GM19238 (cell line): ENCODE results near the gene TNFAIP1.
"Not testable (repeated sequence)": the region's sequence is repeated elsewhere in the genome, so short reads cannot be mapped to it uniquely, and the experiment has no call there.

Source experiments
- DNase-seq: peaks from one replicate; pipeline ENCODE4 v3.0.0; 2011; ENCODE audit warnings: low spot score; ENCODE audit not compliant: insufficient read length

TNFAIP1 gene

GRCh38 chr17:28324781-28325180, 10.8 kb upstream of the TNFAIP1 start:
- no peak for DNase-seq

DNA sequence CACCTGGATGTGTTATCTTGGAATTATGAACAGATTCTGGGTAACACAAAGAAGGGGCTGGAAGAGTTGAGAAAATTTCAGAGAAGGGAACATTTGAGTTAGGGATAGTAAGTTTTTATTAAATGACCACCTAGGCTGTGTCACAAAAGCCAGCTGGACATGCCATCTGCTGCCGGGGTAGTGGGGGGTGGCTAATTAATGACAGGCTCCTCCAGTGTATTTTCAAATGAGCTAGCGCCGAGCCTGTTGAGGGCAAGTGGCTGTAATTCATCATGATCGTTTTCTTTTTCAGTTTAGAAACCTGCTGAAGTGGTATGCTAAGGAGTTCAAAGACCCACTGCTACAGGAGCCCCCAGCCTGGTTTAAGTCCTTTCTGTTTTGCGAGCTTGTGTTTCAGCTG, 10.3 kb upstream of the TNFAIP1 start:
- DNase-seq, result no peak

GRCh38 chr17:28326114-28326513, 9.4 kb upstream of the TNFAIP1 start:
- DNase-seq, result no peak

DNA sequence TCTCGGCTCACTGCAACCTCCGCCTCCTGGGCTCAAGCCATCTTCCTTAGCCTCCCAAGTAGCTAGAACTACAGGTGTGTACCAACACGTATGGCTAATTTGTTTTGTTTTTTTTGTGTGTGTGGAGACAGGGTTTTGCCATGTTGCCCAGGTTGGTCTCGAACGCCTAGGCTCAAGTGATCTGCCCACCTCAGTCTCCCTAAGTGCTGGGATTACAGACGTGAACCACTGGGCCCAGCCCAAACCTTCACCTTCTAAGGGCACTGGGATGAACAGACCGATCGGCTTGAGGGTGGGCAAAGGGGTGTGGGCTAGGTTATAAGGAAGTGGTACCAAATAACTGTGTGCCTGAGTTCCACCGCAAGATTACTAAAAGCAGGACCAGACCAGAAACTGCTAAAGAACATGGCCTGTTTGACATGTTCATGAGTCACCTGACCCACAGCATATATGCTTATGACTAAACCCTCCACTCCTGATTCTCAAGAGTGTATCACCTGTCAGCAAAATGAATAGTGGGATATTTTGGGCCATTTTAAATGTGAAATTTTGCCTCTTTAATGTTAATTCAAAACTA, 8.4 kb upstream of the TNFAIP1 start:
- no peak for DNase-seq

DNA sequence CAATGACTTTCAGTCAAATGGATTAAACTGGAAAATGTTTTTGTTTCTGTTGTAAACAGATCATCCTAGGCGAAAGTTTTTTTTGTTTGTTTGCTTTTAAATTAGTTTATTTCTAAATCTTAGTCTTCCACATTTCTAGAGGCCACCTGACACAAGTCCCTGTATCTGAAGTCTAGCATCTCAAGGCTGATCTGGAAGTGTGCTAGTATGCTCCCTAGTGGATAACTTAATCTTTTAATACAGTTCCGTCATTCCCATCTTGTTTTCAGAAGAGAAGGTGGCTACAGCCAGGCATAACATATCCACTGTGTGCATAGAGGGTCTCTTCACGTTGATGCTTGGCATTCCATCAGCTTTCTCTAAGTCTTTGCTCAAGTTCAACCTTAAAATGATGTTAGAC, 7.9 kb upstream of the TNFAIP1 start:
- no peak for DNase-seq

DNA sequence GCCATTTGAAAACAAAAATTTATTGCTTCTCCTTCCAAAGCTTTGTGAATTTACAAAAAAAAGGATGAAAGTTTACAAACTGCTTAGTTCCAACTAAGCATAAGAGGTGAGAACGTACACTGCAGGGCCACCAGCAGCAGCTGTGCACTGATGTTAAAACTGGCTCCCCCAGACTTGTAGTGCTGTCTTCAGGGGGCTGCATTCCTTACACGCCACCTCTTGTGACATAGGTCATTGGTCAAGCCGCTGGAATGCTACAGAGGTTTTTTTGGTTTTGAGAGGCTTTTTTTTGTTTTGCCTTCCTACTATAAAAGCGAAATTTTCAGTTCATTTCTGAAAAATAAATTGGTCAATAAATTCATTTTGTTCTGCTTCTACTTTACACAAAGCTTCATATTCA, 7.2 kb upstream of the TNFAIP1 start:
- DNase-seq, result no peak

DNA sequence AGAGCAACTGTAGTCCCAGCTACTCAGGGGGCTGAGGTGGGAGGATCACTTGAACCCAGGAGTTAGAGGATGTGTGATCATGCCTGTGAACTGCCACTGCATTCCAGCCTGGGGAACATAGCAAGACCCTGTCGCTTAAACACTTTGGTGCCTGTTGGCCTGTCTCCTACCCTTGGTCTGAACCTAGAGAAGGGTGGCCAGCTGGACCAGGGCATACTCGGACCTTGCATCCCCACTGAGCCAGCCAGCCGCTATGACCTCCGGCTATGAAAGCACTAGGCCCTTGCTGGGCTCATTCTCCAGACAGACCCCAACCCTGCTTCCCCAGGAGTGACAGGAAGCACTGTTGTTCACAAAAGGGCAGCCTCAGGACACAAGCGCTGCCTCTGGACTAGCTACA, 4.9 kb upstream of the TNFAIP1 start:
- DNase-seq, result no peak

DNA sequence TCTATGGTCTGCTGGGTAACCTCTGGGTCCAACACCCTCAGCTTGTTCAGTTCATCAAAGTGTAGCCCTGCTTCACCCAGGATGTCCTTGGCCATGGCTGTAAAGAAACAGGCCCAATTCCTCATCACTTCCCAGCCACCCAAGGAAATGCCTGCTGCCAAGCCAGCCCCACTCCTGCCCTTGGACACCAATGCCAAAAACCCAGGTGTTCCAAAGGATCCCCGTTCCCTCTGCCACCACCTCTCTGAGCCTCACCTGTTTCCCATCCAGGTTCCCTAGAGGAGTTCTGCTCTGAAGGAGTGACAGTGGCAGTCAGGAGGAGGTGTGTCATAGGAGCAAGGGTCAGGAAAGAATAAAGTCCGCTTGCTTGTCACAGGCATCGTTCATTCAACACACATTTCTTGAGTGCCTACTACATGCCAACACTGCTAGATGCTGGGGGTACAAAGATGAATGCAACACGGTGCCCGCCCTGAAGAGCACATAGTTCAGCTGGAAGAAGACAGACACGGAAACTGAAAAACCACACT, 3.6 kb upstream of the TNFAIP1 start:
- DNase-seq, result no peak

DNA sequence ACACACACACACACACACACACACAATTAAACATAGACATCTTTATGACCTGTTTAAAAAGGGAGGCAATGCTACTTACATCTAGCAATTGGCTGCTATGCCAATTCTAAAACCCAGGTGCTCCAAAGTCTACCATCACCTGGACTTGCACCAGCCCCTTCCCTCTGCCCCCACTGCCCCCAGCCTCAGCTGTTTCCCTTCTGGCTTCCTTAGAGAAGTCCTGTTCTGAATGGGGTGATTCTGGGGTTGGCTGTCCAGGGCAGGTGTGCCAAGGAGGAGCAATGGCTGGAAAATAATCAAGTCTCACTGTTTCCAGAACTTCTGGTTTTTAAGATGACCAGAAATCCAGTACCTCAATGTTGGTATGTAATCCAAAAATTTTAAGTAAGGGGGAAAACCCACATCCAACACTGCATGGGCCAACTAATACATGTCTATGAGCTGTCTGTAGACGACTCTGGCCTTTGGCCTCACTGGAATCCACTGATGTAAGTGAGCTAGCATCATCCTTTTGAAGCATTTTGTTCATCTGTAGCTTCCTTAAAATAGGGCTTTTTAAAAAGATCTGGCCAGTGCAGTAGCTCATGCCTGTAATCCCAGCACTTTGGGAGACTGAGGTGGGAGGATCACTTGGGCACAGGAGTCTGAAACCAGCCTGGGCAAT, 2.3 kb upstream of the TNFAIP1 start:
- DNase-seq, result no peak

DNA sequence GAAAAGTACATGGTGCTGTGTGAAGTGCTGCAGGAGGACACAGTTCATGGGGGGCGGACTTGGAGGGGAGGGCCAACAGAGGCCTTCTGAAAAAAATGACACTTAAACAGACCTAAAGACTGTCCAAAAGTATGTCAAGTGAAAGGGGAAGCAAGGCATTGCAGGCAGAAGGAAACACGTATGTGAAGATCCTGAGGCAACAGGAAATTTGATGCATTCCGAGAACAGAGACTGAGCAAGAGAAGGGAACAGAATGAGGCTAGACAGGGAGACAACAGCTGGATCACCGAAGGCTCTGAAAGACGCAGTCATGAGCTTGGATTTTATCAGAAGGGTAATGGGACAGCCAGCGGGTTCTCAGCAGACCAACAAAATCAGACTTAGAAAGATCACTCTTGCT, 1.4 kb upstream of the TNFAIP1 start:
- no peak for DNase-seq

DNA sequence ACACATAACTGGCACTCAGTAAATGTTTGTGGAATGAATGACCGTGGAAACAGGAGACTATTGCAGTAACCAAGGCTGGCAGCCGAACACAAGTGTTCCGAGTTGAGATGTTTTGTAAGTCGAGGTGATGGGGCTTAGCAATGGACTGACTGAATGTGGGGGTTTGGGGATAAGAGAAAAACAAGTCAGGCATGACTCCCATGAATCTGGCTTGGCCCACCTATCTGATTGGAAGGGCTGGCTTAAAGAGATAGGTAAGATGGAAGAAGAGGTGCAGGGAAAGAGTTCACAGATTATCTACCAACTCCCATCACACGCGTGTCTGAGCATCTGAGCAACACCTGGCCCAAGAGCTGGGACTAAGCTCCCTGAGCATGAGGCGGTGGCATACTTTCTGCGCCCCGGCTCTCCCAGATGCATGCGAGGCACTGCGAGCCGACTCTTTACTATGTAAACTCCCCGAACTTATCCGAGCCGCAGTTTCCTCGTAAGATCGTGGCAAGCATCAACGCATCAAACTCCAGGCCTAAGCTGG, 828 bp upstream of the TNFAIP1 start:
- no peak for DNase-seq

GRCh38 chr17:28335959-28336871, 654 bp downstream of the TNFAIP1 start:
- no peak for DNase-seq

DNA sequence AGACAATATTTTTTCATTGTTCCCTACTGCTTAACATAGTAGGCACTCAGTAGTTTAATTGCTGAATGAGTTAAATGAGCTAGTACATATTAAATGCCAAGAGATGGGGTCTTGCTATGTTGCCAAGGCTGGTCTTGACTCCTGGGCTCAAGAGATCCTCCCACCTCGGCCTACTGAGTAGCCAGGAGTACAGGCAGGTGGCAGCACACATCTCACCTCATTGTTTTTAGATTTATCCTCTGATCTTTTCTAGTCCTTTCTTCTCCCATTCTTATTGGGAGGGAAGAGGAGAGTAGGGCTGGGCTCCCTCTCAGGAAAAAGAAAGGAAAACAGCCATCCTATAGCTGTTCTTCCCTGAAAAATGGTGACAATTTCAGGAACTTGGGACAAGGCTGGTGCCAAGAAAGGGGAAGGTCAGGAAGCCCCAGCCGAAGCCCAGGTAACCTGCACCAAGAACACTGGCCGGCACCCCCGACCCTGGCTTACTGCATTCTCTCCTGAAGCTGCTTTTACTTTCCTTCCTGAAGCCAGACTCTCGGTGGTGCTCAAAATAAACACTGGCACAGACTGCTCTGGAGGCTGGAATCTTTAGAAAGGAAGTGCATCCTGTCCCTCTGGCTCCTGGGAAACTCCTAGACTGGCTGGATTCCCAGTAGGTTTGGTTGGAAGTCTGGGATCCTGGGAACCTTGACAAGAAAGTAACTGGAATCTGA, 2.7 kb downstream of the TNFAIP1 start:
- DNase-seq, result no peak

GRCh38 chr17:28338769-28339212, 3.2 kb downstream of the TNFAIP1 start:
- DNase-seq, result not testable (repeated sequence)

DNA sequence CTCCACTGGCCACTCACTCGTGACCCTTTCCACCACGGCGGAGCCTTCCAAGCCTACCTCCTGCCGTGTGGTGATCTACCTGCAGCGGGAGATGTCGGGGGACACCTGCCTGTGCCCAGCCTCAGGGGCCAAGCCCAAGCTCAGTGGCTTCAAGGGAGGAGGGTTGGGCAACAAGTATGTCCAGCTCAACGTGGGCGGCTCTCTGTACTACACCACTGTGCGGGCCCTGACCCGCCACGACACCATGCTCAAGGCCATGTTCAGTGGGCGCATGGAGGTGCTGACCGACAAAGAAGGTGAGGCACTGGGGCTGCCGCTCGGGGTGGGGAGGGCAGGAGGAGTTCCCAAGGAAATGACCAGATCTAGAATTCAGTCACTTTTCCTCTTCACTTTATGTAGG, 3.9 kb downstream of the TNFAIP1 start:
- no peak for DNase-seq

- no peak for DNase-seq
These were observed 4.8 kb downstream of the TNFAIP1 start for GRCh38 chr17:28340374-28340773.

GRCh38 chr17:28341516-28341915, 6.0 kb downstream of the TNFAIP1 start:
- no peak for DNase-seq

DNA sequence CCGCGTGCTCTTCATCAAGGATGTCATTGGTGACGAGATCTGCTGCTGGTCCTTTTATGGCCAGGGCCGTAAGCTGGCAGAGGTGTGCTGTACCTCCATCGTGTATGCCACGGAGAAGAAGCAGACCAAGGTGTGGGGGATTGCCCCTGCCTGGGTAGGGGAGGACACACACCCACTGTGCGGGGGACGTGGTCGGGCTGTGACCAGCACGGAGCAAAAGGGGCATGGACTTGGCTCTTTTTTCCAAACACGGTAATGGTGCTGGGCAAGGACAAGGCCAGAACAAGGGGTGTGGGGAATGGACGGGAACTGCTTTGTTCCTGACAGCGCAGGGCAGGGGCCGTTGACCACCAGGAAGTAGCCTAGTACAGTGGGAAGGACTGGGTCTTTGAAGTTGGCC, 6.8 kb downstream of the TNFAIP1 start:
- no peak for DNase-seq

DNA sequence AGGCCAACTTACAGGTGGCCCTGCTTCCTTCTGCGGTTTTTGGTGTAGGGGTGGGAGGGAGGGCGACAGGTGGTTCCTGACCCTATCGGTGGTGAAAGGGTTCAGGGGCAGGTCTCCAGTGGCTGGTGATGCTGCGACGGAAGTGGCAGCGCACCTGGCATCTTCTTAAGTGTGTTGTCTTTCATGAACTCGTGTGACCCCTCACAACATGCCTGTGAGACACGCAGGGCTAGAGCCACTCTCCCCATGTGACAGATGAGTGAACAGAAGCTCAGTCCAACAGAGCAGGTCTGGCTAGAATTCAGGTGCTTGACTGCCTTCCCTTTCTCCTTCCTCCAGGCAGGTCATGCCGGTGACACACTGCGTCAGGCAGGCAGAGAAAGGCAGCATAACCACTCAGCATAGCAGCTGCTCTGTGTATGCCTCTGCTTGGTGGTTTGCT, 8.0 kb downstream of the TNFAIP1 start:
- no peak for DNase-seq

- no peak for DNase-seq
These were observed 8.4 kb downstream of the TNFAIP1 start for GRCh38 chr17:28344011-28344410.

DNA sequence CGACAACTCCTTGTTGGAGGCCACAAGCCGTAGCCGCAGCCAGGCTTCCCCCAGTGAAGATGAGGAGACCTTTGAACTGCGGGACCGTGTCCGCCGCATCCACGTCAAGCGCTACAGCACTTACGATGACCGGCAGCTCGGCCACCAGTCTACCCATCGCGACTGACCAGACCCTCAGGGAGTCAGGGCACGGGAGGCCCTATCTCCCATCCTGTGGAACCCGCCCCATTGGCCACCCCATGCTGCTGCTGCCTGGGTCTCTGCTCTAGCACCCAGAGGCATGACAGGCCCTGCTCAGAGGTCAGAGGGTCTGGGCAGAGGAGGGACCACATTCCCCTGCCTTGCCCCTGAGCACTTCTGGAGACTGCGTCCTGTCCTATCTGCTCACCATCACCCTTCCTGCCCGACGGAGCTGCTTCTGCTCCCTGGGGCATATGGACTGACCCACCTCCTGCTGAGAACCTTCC, 8.9 kb downstream of the TNFAIP1 start:
- no peak for DNase-seq
